NCI-H1048 (cell line): Measurements from ENCODE around the gene SLC25A39.

Source experiments
- DNase-seq: peaks from one replicate; lab custom pipeline; 2025; lab: John Stamatoyannopoulos, UW

SLC25A39 gene

GRCh38 chr17:44314031-44314430 is 10.6 kb downstream of the SLC25A39 start:
- no peak for DNase-seq

- DNase-seq: no peak
Measured at GRCh38 chr17:44312396-44313104, 12.1 kb downstream of the SLC25A39 start.

- DNase-seq: no peak
Measured at GRCh38 chr17:44311562-44312181, 13.0 kb downstream of the SLC25A39 start.

- DNase-seq: no peak
Measured at GRCh38 chr17:44310609-44311376, 13.8 kb downstream of the SLC25A39 start.

GRCh38 chr17:44310188-44310587 is 14.4 kb downstream of the SLC25A39 start:
- no peak for DNase-seq

GRCh38 chr17:44309472-44309871 is 15.2 kb downstream of the SLC25A39 start:
- no peak for DNase-seq

GRCh38 chr17:44308865-44309264 is 15.8 kb downstream of the SLC25A39 start:
- no peak for DNase-seq

- peak; percentile 60 for DNase-seq
Measured at GRCh38 chr17:44308320-44308818, 16.3 kb downstream of the SLC25A39 start, which contains the start of gene RUNDC3A. TSS of gene RUNDC3A (plus strand) at chr17:44308601. CDS start at chr17:44308833, 232 bp downstream.

- DNase-seq: no peak
Measured at GRCh38 chr17:44307387-44308186, 17.0 kb downstream of the SLC25A39 start.

- DNase-seq: no peak
Measured at GRCh38 chr17:44304651-44305050, 20.0 kb downstream of the SLC25A39 start.

GRCh38 chr17:44297975-44298374 is 26.6 kb downstream of the SLC25A39 start:
- no peak for DNase-seq

GRCh38 chr17:44293509-44294226 is 31.0 kb downstream of the SLC25A39 start:
- DNase-seq: no peak

- no peak for DNase-seq
Measured at GRCh38 chr17:44287651-44288050, 37.0 kb downstream of the SLC25A39 start.

- DNase-seq: no peak
Measured at GRCh38 chr17:44284024-44284400, 40.6 kb downstream of the SLC25A39 start.

- DNase-seq: no peak
Measured at GRCh38 chr17:44283344-44284023, 41.1 kb downstream of the SLC25A39 start.

- no peak for DNase-seq
Measured at GRCh38 chr17:44282264-44282663, 42.4 kb downstream of the SLC25A39 start.

GRCh38 chr17:44281570-44281969 is 43.1 kb downstream of the SLC25A39 start:
- DNase-seq: no peak

GRCh38 chr17:44280392-44280937 is 44.2 kb downstream of the SLC25A39 start:
- no peak for DNase-seq

GRCh38 chr17:44279666-44280391 is 44.8 kb downstream of the SLC25A39 start:
- DNase-seq: no peak

GRCh38 chr17:44279346-44279665 is 45.3 kb downstream of the SLC25A39 start:
- DNase-seq: no peak
